Measurements from ENCODE around the gene SMIM33. TPM values are rescaled to one million over a fixed set of nuclear protein-coding genes. Genes with fewer than 3 reads are reported as not detected.
A peak's percentile ranks its signal among the peaks of the same experiment; 100 is the strongest.
"Not testable (repeated sequence)": the region's sequence is repeated elsewhere in the genome, so short reads cannot be mapped to it uniquely, and the experiment has no call there.

The SMIM33 gene
- total RNA-seq: not detected in 2 replicates

- no peak for DNase-seq (ENCODE audit: extremely low read depth, low read depth, low spot score)
These were observed at the start of gene SMIM33 for GRCh38 chr5:139470821-139471300. SMIM33 (plus strand) TSS chr5:139471004; CDS start chr5:139471122, 118 bp downstream.

GRCh38 chr5:139422307-139422893, 48.4 kb upstream of the SMIM33 start:
- DNase-seq (ENCODE audit: extremely low read depth, low read depth, low spot score): peak; percentile 62

- no peak for DNase-seq (ENCODE audit: extremely low read depth, low read depth, low spot score)
These were observed 45.3 kb upstream of the SMIM33 start for GRCh38 chr5:139425497-139425896.

GRCh38 chr5:139426203-139426885, 44.5 kb upstream of the SMIM33 start:
- DNase-seq (ENCODE audit: extremely low read depth, low read depth, low spot score): no peak

GRCh38 chr5:139430015-139430414, 40.8 kb upstream of the SMIM33 start:
- no peak for DNase-seq (ENCODE audit: extremely low read depth, low read depth, low spot score)

- no peak for DNase-seq (ENCODE audit: extremely low read depth, low read depth, low spot score)
These were observed 39.1 kb upstream of the SMIM33 start for GRCh38 chr5:139431706-139432105.

GRCh38 chr5:139435676-139436075, 35.1 kb upstream of the SMIM33 start:
- DNase-seq (ENCODE audit: extremely low read depth, low read depth, low spot score): no peak

GRCh38 chr5:139438707-139439012, 32.1 kb upstream of the SMIM33 start:
- DNase-seq (ENCODE audit: extremely low read depth, low read depth, low spot score): no peak

GRCh38 chr5:139439013-139439903, 31.5 kb upstream of the SMIM33 start, which contains the start of gene DNAJC18:
DNAJC18 (minus strand) TSS chr5:139439525; CDS start chr5:139439445, 80 bp downstream.
- DNase-seq (ENCODE audit: extremely low read depth, low read depth, low spot score): no peak

- not testable (repeated sequence) for DNase-seq (ENCODE audit: extremely low read depth, low read depth, low spot score)
These were observed 30.4 kb upstream of the SMIM33 start for GRCh38 chr5:139440416-139440815.

- DNase-seq (ENCODE audit: extremely low read depth, low read depth, low spot score): no peak
These were observed 26.9 kb upstream of the SMIM33 start for GRCh38 chr5:139443831-139444453.

- DNase-seq (ENCODE audit: extremely low read depth, low read depth, low spot score): no peak
These were observed 25.3 kb upstream of the SMIM33 start for GRCh38 chr5:139445325-139446170.

GRCh38 chr5:139446956-139447779, 23.6 kb upstream of the SMIM33 start:
- DNase-seq (ENCODE audit: extremely low read depth, low read depth, low spot score): no peak

GRCh38 chr5:139451176-139451575, 19.6 kb upstream of the SMIM33 start:
- no peak for DNase-seq (ENCODE audit: extremely low read depth, low read depth, low spot score)

GRCh38 chr5:139451878-139452660, 18.7 kb upstream of the SMIM33 start:
- no peak for DNase-seq (ENCODE audit: extremely low read depth, low read depth, low spot score)

- no peak for DNase-seq (ENCODE audit: extremely low read depth, low read depth, low spot score)
These were observed 16.9 kb upstream of the SMIM33 start for GRCh38 chr5:139453683-139454567.

GRCh38 chr5:139454568-139455290, 16.1 kb upstream of the SMIM33 start:
- no peak for DNase-seq (ENCODE audit: extremely low read depth, low read depth, low spot score)
